Tibial nerve (tissue), 4 donors: ENCODE data around the gene CKM. TPM values are rescaled to one million over a fixed set of nuclear protein-coding genes. Genes with fewer than 3 reads are reported as not detected.

Source experiments
- DNase-seq, 2 donors: peaks; one replicate each; pipeline ENCODE4 v3.0.0-alpha.2; 2019; ENCODE audit warnings: low spot score in 2 of 2
- H3K27ac ChIP-seq, 4 donors: fragments of 200-600 bp; sonication (generic) in 3 of 4; one replicate each; pipeline ENCODE4 v1.5.1; 2017 to 2019; ENCODE audit warnings: mild to moderate bottlenecking in 1 of 4
- H3K27me3 ChIP-seq, 2 donors: fragments of 200-600 bp; sonication (generic) in 1 of 2; one replicate each; pipeline versions ENCODE4 v1.5.1 to v1.6.0; 2017 to 2019
- H3K36me3 ChIP-seq, 3 donors: fragments of 200-600 bp; sonication (generic); one replicate each; pipeline ENCODE4 v1.5.1; 2018 to 2019
- H3K4me1 ChIP-seq, 4 donors: fragments of 200-600 bp; sonication (generic) in 3 of 4; one replicate each; pipeline ENCODE4 v1.5.1; 2017 to 2019
- H3K4me3 ChIP-seq, 4 donors: fragments of 200-600 bp; sonication (generic) in 3 of 4; one replicate each; pipeline ENCODE4 v1.5.1; 2017 to 2019; ENCODE audit warnings: mild to moderate bottlenecking in 1 of 4, moderate library complexity in 1 of 4
- H3K9me3 ChIP-seq, 4 donors: fragments of 200-600 bp; sonication (generic) in 3 of 4; one replicate each; pipeline ENCODE4 v1.5.1; 2017 to 2019
- EP300 ChIP-seq, 2 donors: sonication (generic); formaldehyde crosslinking; IDR thresholded peaks; one replicate each; pipeline ENCODE4 v1.6.1; 2017; ENCODE audit warnings: antibody characterized with exemption in 2 of 2, mild to moderate bottlenecking in 1 of 2
- POLR2A ChIP-seq, 2 donors: fragments of 450-650 bp; IDR thresholded peaks; one replicate each; pipeline ENCODE4 v1.6.1; 2017; ENCODE audit warnings: antibody characterized with exemption in 2 of 2, mild to moderate bottlenecking in 2 of 2, moderate library complexity in 2 of 2
- WGBS, 2 donors: methylation state at CpG; one replicate each; pipeline ENCODE4 v1.1.5; 2018; 5-methylcytosine and 5-hydroxymethylcytosine counted together
- total RNA-seq, 4 donors: library from RNA; depleted of rRNA; stranded (reverse); fragments of >200 nt; gene quantifications; one replicate each; pipeline ENCODE4 v1.1.0, GENCODE V29; 2016
- TF ChIP-seq, protein P1 (sequence below), 5 experiments: fragments of 200-600 bp in 3 of 5; fragments of 450-650 bp in 2 of 5; sonication (generic) in 3 of 5; IDR thresholded peaks; one replicate each; pipeline ENCODE4 v1.5.1; 2016 to 2019; ENCODE audit warnings: antibody characterized with exemption in 5 of 5, mild to moderate bottlenecking in 3 of 5, moderate library complexity in 2 of 5

Gene CKM
- total RNA-seq, 4 donors from 2014 or later = 0.30 to 1.3 TPM; not detected in 2

DNA sequence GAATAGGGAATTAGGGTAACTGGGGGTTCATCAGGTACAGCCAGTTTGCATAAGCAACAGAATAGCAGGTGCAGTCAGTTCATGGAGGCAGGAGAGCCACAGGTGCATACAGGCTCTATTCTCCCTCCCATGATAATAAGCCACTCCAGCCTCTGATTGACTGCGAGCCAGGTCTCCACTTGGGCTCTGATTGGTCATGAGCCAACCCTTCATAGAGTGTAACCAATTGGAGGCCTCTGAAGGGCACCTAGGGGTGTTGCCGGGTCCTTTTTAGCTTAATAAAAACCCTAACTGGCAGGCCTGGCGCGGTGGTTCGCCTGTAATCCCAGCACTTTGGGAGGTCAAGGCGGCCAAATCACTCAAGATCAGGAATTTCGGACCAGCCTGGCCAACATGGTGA is 8.7 kb upstream of the CKM start:
- Histone ChIP-seq H3K9me3 (no peaks in the 10 kb centered on the region), H3K27ac (no peak overlapping the region), H3K27me3 (peaks cover 0 to 3% of the 10 kb centered on the region in 2 donors), H3K4me3 (no peak overlapping the region), H3K4me1 (peaks cover 0 to 2% (median 0%) of the 10 kb centered on the region in 4 donors), H3K36me3 (no peaks in the 10 kb centered on the region)
- WGBS, 2 donors = 81 to 85% methylated on average over 6 to 7 of the region's 7 CpGs
- TF ChIP-seq, protein P1, sequence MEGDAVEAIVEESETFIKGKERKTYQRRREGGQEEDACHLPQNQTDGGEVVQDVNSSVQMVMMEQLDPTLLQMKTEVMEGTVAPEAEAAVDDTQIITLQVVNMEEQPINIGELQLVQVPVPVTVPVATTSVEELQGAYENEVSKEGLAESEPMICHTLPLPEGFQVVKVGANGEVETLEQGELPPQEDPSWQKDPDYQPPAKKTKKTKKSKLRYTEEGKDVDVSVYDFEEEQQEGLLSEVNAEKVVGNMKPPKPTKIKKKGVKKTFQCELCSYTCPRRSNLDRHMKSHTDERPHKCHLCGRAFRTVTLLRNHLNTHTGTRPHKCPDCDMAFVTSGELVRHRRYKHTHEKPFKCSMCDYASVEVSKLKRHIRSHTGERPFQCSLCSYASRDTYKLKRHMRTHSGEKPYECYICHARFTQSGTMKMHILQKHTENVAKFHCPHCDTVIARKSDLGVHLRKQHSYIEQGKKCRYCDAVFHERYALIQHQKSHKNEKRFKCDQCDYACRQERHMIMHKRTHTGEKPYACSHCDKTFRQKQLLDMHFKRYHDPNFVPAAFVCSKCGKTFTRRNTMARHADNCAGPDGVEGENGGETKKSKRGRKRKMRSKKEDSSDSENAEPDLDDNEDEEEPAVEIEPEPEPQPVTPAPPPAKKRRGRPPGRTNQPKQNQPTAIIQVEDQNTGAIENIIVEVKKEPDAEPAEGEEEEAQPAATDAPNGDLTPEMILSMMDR (IDR thresholded peaks at IDR 0.05) = no peak
- TF ChIP-seq EP300 (IDR thresholded peaks at IDR 0.05) (no peak), POLR2A (IDR thresholded peaks at IDR 0.05) (no peak)
- no peak for DNase-seq

DNA sequence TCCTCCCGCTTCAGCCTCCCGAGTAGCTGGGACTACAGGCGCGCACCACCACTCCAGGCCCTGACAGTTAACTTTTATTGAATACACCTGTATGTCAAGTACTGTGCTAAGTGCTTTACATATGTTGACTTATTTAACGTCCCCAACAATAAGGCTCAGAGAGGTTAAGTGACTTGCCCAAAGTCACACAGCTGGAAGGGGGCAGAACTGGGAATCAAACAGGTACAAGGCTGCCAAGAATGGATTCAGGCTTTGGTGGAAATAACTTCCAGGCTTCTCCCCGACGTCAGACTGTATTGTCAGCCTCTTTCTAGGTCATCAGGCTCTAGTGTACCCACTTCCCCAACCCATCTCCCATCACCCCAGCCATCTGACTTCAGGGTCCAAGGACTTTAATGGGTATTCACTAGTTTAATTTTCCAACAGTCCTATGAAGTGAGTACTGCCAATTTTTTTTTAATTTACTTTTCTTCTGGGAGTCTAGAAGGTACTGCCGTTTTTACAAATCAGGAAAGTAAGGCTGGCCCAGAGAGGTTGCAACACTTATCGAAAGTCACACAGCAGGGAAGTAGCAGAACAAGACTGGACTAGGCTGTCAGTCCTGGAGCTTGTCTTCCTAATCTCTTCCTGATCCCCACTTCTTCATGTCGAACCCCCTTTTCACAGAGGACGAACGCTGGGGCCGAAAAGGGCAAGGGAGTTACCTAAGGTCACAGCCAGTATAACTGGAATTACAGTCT is 4.9 kb upstream of the CKM start:
- Histone ChIP-seq H3K36me3 (no peaks in the 10 kb centered on the region), H3K4me3 (no peak overlapping the region), H3K27ac (no peak overlapping the region), H3K4me1 (peaks cover 0 to 16% (median 0%) of the 10 kb centered on the region in 4 donors), H3K9me3 (no peaks in the 10 kb centered on the region), H3K27me3 (peaks cover 0 to 25% of the 10 kb centered on the region in 2 donors)
- WGBS, 2 donors = 74 to 77% methylated on average over 13 of the region's 13 CpGs
- no peak for DNase-seq
- TF ChIP-seq, protein P1 (IDR thresholded peaks at IDR 0.05) = no peak
- no peak for TF ChIP-seq POLR2A (IDR thresholded peaks at IDR 0.05)
- no peak for TF ChIP-seq EP300 (IDR thresholded peaks at IDR 0.05)

DNA sequence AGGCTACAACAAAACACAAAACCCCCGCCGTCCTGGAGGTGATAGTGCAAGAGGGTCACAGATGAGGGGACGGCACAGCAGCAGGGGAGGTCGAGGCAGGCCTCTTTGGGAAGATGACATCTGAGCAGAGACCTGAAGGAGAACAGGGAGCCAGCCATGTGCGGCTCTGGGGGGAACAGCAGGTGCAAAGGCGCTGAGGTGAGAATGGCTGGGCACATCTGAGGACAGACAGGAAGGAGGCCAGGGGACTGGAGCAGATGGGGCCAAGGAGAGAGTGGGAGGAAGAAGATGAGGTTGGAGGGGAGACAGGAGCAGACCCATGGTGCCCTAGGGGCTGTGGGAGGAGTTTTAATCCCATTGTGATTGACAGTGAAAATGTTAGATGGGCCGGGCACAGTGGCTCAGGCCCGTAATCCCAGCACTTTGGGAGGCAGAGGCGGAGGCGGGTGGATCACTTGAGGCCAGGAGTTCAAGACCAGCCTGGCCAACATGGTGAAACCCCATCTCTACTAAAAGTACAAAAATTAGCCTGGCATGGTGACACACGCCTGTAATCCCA is 1.8 kb upstream of the CKM start:
- no peaks in the 10 kb centered on the region for H3K9me3 ChIP-seq
- H3K36me3 ChIP-seq = no peaks in the 10 kb centered on the region
- peaks cover 0 to 44% of the 10 kb centered on the region in 2 donors for H3K27me3 ChIP-seq
- no peak overlapping the region for H3K4me3 ChIP-seq
- peaks cover 0 to 16% (median 0%) of the 10 kb centered on the region in 4 donors for H3K4me1 ChIP-seq
- WGBS, 2 donors = 61 to 63% methylated on average over 11 of the region's 11 CpGs
- no peak for TF ChIP-seq POLR2A (IDR thresholded peaks at IDR 0.05)
- no peak for TF ChIP-seq EP300 (IDR thresholded peaks at IDR 0.05)
- TF ChIP-seq, protein P1 (IDR thresholded peaks at IDR 0.05) = no peak
- no peak overlapping the region for H3K27ac ChIP-seq
- DNase-seq = no peak

DNA sequence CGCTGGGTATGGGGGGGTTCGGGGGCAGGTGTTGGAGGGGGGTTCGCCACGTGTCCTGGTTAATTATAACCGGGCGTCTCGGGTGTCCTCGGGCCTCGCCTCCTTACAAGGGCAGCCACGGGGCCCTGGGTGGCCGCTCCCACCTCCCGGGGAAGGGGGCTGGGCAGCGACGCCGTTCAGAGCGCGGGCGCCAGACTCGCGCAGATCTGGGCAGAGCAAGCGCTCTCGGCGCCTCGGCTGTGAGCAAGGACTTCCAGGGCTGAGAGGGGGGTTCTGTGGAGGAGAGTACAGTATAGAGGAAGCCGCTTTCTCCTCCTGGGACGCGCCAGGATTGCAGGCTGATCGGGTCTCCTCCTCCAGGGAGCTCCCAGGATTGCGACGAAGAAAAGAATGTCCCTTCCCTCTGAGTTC is 1.0 kb upstream of the CKM start:
- no peaks in the 10 kb centered on the region for H3K9me3 ChIP-seq
- 0 to 3% methylated on average over 22 to 26 of the region's 30 CpGs for WGBS, 2 donors
- H3K27ac ChIP-seq = no peak overlapping the region
- no peak overlapping the region for H3K4me3 ChIP-seq
- H3K27me3 ChIP-seq = peaks cover 0 to 52% of the 10 kb centered on the region in 2 donors
- H3K36me3 ChIP-seq = no peaks in the 10 kb centered on the region
- no peak for DNase-seq
- no peak for TF ChIP-seq POLR2A (IDR thresholded peaks at IDR 0.05)
- TF ChIP-seq EP300 (IDR thresholded peaks at IDR 0.05) = no peak
- TF ChIP-seq, protein P1 (IDR thresholded peaks at IDR 0.05) = no peak
- peaks cover 0 to 16% (median 0%) of the 10 kb centered on the region in 4 donors for H3K4me1 ChIP-seq

DNA sequence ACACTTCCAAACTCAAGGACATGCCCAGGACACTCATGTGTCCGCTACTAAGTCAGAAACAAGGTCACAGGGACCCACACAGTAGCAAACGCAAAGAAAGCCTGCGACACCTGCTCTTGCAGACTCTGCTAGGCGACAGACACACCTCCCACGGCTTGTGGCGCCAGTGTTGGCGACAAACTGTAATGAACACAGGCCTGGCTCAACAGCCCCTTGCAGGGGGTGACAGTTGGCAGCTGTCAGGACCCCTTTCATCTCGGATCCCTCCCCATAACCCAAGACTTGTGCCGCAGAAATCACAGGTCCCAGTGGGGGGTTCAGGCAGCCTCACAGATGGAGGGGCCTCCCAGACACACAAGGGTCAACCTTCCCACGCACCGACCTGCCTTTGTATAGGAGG is 364 bp downstream of the CKM start:
- TF ChIP-seq, protein P1 (IDR thresholded peaks at IDR 0.05) = no peak
- TF ChIP-seq EP300 (IDR thresholded peaks at IDR 0.05) = no peak
- no peak for TF ChIP-seq POLR2A (IDR thresholded peaks at IDR 0.05)
- peaks cover 0 to 16% (median 0%) of the 10 kb centered on the region in 4 donors for H3K4me1 ChIP-seq
- no peak overlapping the region for H3K4me3 ChIP-seq
- DNase-seq = no peak
- no peaks in the 10 kb centered on the region for H3K9me3 ChIP-seq
- peaks cover 0 to 65% of the 10 kb centered on the region in 2 donors for H3K27me3 ChIP-seq
- no peaks in the 10 kb centered on the region for H3K36me3 ChIP-seq
- 45% methylated on average over 11 of the region's 11 CpGs for WGBS, 2 donors
- no peak overlapping the region for H3K27ac ChIP-seq
